Limb (tissue), 2 donors: ENCODE measurements around the gene TUBA1B.
"Not testable (repeated sequence)": the region's sequence is repeated elsewhere in the genome, so short reads cannot be mapped to it uniquely, and the experiment has no call there.

Experiments used
- DNase-seq, 2 donors: peaks; one replicate each; pipeline ENCODE4 v3.0.0-alpha.2; 2016; ENCODE audit errors: extremely low spot score in 2 of 2

TUBA1B gene

DNA sequence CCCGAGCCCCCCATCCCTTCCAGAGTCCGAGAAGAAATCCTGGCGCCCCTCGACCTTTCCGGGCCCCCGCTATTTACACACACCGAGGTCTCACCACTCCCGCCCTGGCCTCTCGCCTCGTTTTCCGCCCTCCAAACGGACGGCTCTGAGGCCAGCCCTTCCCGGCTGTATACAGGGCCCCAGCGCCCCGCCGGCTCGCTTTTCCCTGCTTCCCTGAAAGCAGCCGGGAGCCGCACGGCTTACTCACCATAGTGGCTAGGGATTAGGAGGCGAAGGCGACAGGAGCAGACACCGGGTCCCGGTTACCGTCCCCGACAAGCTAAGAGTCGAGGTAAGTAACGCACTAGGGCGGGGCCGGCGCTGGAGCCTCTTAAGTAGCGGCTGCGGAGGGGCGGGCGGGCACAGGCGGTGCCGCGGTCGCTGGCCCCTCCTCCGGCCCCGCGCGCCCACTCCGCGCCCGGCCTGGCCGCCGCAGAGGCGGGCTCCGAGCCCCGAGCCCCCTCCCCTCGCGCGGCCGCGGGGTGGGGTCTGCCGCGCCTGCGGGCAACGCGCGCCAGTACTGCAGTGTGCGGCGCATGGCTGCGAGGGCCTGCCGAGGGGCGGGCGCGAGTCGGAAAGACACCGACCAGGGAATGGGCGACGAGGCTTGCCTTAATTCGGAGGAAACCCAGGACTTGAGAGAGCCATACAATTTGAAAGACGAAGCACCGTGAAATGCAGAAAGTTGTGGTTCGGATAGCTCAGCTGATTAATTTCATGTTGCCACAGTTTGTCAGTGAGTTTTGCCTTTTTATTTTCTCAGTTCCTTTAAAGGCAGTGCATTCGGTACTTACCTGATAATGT lies at the start of gene TUBA1B:
Gene TUBA1B (minus strand): TSS at position 345 of the 843 bp plus-strand sequence. CDS start 95 bp downstream, at position 250.
- DNase-seq, result peak; percentile 93 to 94

DNA sequence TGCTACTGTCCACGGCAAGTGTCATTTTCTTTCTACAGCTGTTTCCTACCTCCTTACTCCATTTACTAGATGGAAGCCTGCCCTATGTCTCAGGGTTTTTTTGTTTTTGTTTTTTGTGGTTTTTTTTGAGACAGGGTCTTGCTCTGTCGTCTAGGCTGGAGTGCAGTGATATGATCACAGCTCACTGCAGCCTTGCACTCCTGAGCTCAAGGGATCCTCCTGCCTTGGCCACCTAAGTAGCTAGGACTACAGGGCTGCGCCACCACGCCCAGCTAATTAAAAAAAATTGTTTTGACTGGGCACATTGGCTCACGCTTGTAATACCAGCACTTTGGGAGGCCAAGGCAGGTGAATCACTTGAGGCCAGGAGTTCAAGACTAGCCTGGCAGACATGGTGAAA lies 43.0 kb upstream of the TUBA1B start:
- no peak for DNase-seq

DNA sequence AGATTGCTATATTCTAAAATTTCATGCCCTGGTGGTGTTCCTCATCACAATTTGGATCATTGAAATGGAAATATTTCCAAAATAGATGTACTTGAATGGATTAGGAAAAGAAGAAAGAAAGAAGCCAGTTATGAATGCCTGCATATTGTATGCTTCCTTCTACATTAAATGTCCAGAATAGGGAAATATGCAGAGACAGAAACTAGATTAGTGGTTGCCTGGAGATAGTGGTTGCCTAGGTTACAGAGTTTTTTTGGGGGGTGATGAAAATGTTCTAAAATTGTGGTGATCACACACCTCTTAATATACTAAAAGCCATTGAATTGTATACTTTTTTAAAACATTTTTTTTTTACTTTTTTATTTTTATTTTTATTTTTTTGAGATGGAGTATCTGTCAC lies 39.7 kb upstream of the TUBA1B start:
- no peak for DNase-seq

DNA sequence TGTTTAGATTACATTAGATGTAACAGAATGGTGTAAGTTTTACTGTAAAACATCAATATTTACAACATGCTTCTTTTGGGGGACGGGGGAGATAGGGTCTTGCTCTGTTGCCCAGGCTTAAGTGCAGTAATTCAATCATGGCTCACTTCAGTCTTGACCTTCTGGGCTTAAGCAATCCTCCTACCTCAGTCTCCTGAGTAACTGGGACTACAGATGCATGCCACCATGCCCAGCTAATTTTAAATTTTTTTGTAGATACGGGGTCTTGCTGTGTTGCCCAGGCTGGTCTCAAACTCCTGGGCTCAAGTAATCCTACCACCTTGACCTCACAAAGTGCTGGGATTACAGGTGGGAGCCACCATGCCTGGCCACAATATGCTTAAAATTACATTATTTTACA lies 33.9 kb upstream of the TUBA1B start:
- no peak for DNase-seq

DNA sequence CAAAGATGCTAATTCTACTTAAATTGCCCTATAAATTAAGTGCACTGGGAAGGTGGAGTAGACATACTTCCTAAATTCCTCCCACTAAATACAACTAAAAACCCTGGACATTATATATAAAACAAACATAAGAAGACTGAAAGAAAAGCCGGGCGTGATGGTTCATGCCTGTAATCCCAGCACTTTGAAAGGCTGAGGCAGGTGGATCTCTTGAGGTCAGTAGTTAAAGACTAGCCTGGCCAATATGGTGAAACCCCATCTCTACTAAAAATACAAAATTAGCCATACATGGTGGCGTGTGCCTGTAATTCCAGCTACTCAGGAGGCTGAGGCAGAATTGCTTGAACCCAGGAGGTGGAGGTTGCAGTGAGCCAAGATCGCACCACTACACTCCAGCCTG lies 30.7 kb upstream of the TUBA1B start:
- not testable (repeated sequence) for DNase-seq

DNA sequence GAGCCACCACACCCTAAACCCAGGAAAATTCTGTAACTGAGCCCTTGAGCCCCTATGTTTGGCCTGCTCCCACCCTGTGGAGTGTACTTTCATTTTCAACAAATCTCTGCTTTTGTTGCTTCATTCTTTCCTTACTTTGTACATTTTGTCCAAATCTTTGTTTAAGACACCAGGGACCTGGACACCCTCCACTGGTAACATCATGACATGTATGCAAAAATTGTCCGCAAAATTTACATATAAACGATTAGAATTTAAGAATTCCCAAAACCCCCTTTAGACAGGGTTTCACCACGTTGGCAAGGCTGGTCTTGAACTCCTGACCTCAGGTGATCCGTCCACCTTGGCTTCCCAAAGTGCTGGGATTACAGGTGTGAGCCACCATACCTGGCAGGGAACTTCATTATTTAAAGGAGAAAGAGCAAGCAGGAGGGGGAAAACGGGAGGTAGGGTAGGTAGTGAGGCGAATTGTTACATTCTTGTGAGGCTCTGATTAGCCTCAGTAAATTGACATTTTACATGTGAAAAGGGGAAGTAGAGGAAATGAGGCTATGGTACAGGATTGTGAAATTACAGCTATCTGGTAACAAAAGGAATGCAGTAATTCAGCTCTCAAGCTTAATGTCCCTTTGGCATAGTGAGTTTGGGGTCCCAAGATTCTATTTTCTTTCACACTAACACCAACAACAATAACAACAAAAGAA lies 30.0 kb upstream of the TUBA1B start:
- no peak for DNase-seq

DNA sequence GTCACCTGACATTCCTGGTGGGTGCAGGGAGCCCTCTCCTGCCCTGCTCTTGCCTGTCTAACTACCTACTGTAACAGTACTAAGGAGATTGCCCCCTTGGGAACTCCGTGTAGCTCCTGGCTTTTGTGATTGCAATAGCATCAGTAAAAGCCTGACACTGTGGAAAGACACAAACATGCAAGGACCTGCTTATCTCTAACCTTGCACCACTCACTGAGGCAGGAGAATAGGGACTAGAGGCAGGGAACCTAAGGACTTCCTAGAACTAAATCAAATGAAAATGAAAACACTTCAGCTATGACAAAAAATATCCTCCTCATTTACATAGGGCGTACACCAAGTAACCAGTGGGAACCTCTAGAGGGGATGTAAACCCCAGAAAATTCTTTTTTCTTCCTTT lies 29.2 kb upstream of the TUBA1B start:
- no peak for DNase-seq

DNA sequence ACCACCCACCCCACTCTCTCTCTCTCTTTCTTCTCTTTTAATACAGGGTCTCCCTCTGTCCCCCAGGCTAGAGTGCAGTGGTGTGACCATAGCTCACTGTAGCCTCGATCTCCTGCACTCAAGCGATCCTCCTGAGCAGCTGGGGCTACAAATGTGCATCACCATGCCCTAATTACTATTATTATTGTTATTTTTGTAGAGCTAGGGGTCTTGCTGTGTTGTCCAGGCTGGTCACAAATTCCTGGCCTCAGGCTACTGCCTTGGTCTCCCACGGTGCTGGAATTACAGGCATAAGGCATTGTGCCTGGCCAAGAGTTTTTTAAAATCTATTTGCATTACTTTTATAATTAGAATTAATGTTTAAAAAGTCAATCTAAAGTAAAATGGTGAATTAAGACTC lies 23.0 kb upstream of the TUBA1B start:
- no peak for DNase-seq

DNA sequence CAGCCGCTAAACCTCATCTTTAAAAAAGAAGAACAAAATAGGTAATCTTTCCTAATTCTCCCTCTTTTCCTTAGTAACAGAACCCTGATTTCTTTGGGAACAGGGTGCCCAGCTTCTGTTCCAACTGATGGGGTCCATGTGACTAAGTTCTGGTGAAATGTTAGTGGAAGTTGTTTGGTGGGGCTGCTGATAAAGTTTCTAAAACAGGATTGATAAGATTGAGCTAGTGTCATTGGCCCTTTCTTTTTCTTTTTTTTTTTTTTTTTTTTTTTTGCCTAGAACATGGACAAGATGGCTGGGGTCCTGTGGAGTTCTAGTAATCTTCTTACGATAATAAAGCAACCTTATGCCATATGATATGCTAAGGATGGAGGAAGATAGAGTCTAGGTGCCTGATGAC lies 16.2 kb upstream of the TUBA1B start:
- DNase-seq, result no peak

DNA sequence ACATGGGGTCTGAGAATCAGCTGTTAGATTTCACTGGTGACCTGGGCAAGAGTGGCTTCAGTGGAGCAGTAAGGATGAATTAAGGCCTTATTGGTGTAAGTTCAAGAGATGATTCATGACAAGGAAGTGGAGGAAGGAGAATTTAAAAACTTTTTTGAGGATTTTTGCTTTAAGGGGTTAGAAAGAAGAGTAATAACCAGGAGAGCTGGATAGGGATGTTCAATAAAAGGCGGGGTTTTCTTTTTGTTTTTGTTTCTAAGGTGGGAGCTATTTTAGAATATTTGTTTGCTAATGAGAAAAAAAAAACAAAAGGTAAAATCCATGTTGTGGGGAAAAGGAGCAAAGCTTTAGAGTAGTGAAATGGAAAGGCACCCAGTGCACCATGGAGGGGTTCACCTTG lies 15.2 kb upstream of the TUBA1B start:
- DNase-seq, result no peak

DNA sequence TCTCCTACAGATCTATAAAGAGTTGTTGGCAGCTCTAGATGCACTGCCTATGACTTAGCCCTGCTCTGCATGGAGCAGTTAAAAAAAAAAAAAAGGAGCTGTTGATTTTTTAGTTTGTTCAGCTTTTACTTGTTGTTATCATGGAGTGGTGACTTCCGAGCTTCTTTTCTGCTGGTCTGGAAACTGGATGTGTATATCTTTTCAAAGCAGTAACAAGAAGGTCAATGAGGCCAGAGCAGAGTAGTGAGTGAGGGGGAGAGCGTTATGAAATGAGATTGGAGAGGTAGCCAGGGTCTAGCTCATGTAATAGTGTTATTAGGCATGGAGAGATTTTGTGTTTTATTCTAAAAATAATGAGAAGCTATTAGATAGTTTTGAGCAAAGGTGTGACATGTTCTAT lies 13.2 kb upstream of the TUBA1B start:
- DNase-seq, result no peak

DNA sequence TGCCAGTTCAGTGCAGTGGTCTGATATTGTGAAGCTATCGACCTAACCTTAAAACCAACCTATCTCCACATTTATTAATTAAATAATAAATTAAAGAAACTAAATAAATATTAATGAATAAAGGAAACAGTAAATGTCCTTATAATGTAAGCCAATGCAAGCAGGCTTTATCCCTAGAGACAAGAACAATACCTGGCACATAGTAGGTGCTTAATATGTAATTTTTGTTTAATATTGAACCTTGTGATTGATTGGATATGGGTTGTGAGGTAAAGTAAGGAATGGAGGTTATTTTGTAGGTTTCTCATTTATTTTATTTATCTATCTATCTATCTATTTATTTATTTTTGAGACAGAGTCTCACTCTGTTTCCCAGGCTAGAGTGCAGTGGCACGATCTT lies 7.8 kb upstream of the TUBA1B start:
- no peak for DNase-seq

DNA sequence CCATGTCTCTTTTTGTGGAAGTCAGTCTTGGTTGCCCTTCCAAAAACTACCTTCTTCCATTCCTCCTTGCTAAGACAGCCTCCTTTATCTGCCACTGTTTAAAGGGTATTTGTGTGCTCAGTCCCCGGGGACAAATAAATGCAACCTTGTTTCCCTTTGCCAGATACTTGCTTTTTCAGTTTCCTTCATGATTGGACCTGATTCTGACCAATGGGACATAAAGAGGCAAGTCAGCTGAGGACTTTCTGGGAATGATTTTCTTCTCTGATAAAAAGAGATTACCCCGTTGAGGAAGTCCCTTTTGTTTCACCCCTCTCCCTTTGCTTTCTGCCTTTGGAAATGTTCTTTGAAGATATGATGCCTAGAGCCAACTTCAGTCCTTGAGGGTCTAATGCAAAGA lies 7.4 kb upstream of the TUBA1B start:
- DNase-seq, result no peak

DNA sequence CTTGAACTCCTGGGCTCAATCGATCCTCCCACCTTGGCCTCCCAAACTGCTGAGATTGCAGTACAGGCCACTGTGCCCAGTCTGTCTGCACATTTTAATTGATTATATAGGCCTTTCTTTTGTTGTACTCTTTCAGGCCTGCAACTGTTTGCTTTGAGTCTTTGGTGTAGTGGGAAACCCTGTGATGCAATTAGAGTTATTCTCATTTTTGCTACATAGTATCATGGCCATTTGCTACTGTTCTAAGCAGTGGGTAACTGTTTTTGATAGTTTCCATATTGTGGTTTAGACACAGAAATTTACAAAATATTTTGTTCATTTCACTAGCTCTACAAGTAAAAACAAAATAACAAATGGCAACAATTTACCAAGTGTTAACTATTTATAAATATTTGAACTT lies 6.3 kb upstream of the TUBA1B start:
- DNase-seq, result no peak

DNA sequence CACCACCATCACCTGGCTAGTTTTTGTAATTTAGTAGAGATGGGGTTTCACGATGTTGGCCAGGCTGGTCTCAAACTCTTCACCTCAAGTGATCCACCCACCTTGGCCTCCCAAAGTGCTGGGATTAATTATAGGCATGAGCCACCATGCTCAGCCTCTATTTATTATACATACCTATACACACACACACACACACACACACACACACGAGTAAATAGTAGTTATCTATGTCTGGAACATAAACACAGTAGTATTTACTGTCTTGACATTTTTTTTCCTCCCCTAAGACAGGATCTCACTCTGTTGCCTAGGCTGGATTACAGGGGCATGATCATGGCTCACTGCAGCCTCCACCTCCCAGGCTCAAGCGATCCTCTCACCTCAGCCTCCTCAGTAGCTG lies 5.8 kb upstream of the TUBA1B start:
- not testable (repeated sequence) for DNase-seq

DNA sequence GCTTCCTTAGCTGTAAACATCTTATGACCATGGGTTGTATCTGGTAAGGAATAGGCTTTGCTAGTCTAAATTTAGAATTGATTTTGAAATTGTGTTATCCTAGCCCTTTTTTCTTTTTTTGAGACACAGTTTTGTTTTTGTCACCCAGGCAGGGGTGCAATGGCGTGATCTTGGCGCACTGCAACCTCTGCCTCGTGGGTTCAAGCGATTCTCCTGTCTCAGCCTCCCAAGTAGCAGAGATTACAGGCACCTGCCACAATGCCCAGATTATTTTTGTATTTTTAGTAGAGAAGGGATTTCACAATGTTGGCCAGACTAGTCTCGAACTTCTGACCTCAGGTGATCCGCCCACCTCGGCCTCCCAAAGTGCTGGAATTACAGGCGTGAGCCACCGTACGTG lies 2.4 kb upstream of the TUBA1B start:
- DNase-seq, result no peak

DNA sequence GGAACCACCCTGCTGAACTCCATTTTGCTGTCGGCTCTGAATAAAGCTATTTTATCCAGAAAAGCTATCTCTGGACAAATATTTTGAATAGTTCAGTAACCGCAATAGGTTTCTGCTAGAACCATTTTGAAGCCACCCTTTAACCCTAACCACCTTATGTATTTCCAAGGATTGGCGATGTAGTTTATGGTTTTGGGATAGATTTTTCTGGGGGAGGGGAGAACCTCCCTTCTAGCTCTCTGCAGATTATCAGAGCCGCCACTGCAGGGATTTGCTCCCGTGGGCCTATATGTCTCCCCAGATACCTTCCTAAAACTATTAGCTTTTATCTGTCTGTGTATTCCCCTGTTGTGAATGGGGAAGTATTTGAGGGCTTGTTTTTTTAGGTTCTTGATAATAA lies 1.8 kb upstream of the TUBA1B start:
- no peak for DNase-seq

DNA sequence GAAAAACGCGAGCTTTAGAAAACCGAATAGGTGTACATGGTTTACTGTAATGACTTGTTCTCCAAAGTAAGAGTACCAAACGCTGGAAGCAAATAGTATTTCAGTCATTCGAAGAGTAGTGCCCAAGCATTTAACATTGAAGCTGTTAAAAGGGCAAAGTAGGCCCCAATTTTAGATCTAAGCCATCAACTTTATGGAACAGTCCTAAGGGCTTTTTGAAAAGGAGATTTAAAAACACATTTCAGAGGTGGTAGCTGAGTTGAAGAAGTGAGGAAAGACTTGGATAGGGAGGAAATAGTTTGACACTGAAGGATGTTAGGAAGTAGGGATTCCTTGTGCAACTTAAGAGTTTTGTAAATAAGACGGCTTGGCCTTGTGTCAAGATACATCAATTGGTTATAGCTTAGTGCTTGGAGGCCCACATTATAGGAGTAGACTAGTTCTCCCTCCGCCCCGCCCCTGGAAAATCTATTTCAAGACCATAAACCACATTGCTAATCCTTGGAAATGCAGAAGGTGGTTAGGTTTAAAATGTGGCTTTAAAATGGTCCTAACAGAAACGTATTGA lies 783 bp upstream of the TUBA1B start:
- peak; percentile 45 to 81 for DNase-seq

DNA sequence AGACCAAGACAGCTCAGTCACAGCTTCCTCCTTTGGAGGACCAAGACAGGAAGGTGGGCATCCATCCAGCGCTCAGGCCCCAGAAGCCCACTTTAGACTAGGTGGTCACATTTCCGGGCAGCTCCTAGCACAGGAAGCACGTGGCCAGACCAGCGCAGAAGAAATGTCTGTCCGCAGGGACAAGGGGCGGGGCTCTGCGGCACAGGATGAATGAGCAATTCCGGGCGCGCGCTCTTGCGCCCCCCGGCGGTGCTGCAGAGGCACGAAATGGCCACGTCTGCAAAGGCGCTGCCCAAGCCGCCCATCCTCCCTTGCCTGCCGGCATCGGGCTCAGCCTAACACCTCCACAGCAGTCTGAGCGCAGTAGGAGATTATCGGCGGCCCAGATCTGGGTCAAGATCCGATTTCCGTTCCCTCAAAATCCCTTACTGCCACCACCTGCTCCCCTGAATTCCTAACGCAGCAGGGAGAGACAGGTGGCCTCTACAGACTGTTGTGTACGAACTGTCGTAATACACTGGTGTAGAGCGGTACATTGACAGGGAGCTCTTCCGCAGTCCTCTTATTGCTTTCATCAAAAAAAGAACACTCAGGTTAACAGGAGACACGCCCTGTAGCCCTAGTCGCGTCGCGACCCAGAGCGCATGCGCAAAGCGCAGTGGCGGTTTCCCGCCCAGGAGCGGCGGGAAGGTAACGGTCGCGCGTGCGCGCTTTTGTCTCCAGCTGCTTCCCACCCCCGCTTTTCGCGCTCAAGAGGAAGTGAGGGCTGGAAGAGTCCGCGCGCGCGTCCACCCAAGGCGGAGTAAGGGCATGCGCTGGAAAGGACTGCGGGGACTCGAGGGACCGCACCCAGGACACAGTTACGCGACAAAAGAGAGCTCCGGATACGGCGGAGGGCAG lies 794 bp downstream of the TUBA1B start:
- peak; percentile 93 for DNase-seq

DNA sequence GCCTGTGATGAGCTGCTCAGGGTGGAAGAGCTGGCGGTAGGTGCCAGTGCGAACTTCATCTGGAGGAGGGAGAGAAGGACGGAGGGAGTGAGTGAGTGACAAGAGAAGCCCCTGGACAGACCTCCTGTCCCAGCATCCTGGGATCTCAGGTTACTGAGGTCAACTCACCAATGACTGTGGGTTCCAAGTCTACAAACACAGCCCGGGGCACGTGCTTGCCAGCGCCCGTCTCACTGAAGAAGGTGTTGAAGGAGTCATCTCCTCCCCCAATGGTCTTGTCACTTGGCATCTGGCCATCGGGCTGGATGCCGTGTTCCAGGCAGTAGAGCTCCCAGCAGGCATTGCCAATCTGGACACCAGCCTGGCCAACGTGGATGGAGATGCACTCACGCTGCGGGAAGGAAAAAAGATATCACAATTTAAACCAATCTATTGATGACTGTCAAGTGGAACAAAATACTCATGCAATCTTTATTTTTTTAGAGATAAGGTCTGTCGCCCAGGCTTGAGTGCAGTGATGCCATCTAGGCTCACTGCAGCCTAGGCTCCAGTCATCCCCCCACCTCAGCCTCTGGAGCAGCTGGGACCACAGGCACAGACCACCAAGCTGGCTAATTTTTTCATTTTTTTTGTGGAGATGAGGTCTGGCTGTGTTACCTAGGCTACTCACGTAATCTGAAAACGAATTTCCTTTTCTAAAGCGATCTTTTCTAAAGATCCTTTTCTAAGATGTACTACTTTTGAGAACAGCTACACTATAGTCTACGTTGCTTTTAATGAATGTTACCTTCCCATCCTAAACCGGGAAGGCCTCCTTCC lies 1.7 kb downstream of the TUBA1B start:
- no peak for DNase-seq

DNA sequence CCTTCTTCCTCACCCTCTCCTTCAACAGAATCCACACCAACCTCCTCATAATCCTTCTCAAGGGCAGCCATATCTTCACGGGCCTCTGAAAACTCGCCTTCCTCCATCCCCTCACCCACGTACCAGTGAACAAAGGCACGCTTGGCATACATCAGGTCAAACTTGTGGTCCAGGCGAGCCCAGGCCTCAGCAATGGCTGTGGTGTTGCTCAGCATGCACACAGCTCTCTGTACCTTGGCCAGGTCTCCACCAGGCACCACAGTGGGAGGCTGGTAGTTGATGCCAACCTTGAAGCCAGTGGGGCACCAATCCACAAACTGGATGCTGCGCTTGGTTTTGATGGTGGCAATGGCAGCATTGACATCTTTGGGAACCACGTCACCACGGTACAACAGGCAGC lies 3.2 kb downstream of the TUBA1B start:
- not testable (repeated sequence) for DNase-seq
